IPS DF 6.9 (cell line): Measurements from ENCODE around the gene CCT8.

Source experiments
- DNase-seq: peaks from one replicate; pipeline ENCODE4 v3.0.0-alpha.2; 2013; ENCODE audit warnings: low read depth, low spot score
- H3K27ac ChIP-seq: one replicate; pipeline ENCODE4 v1.5.1; 2013; ENCODE audit warnings: low read length, control low read depth
- H3K27me3 ChIP-seq: 2 replicates; pipeline ENCODE4 v1.6.1; 2013; ENCODE audit warnings: mild to moderate bottlenecking, low read length; ENCODE audit not compliant: control insufficient read depth, insufficient read depth
- H3K36me3 ChIP-seq: 2 replicates; pipeline ENCODE4 v1.6.1; 2013; ENCODE audit warnings: low read length; ENCODE audit not compliant: control insufficient read depth, insufficient read depth
- H3K4me1 ChIP-seq: 2 replicates; pipeline ENCODE4 v1.6.1; 2013; ENCODE audit warnings: low read length; ENCODE audit not compliant: control insufficient read depth, insufficient read depth
- H3K4me3 ChIP-seq: 2 replicates; pipeline ENCODE4 v1.5.1; 2013; ENCODE audit warnings: mild to moderate bottlenecking, low read length
- H3K9me3 ChIP-seq: 2 replicates; pipeline ENCODE4 v1.6.1; 2013; ENCODE audit warnings: low read length, inconsistent platforms; ENCODE audit not compliant: control insufficient read depth, insufficient read depth
- WGBS: extraction: QIAGEN DNeasy Blood & Tissue Kit; methylation state at CpG from one replicate; pipeline ENCODE4 v1.1.7; 2013; ENCODE audit warnings: mixed read lengths, missing lambda C conversion rate; ENCODE audit not compliant: insufficient read length, insufficient coverage; 5-methylcytosine and 5-hydroxymethylcytosine counted together

Gene CCT8

GRCh38 chr21:29092102-29092959 is 18.9 kb upstream of the CCT8 start:
- Histone ChIP-seq H3K4me3 (no peak overlapping the region), H3K27ac (no peak overlapping the region), H3K4me1 (no peaks in the 10 kb centered on the region), H3K27me3 (no peaks in the 10 kb centered on the region), H3K36me3 (no peaks in the 10 kb centered on the region), H3K9me3 (no peaks in the 10 kb centered on the region)
- WGBS: no CpG with 5 or more reads among the region's 9 CpGs
- DNase-seq: no peak

GRCh38 chr21:29091033-29091432 is 17.6 kb upstream of the CCT8 start:
- DNase-seq: no peak
- H3K27ac ChIP-seq: no peak overlapping the region
- WGBS: no CpG with 5 or more reads among the region's 1 CpG
- no peaks in the 10 kb centered on the region for H3K27me3 ChIP-seq
- H3K36me3 ChIP-seq: no peaks in the 10 kb centered on the region
- no peaks in the 10 kb centered on the region for H3K9me3 ChIP-seq
- no peak overlapping the region for H3K4me3 ChIP-seq
- no peaks in the 10 kb centered on the region for H3K4me1 ChIP-seq

- Histone ChIP-seq H3K4me1 (no peaks in the 10 kb centered on the region), H3K27me3 (no peaks in the 10 kb centered on the region), H3K36me3 (no peaks in the 10 kb centered on the region), H3K9me3 (no peaks in the 10 kb centered on the region), H3K4me3 (no peak overlapping the region), H3K27ac (no peak overlapping the region)
- WGBS: no CpG with 5 or more reads among the region's 8 CpGs
- no peak for DNase-seq
Measured at GRCh38 chr21:29085106-29085752, 11.8 kb upstream of the CCT8 start.

GRCh38 chr21:29084372-29084771 is 10.9 kb upstream of the CCT8 start:
- no CpG with 5 or more reads among the region's 2 CpGs for WGBS
- H3K4me3 ChIP-seq: no peak overlapping the region
- no peaks in the 10 kb centered on the region for H3K36me3 ChIP-seq
- H3K9me3 ChIP-seq: no peaks in the 10 kb centered on the region
- no peak overlapping the region for H3K27ac ChIP-seq
- DNase-seq: no peak
- H3K27me3 ChIP-seq: no peaks in the 10 kb centered on the region
- H3K4me1 ChIP-seq: no peaks in the 10 kb centered on the region

GRCh38 chr21:29083306-29083705 is 9.9 kb upstream of the CCT8 start:
- no peaks in the 10 kb centered on the region for H3K9me3 ChIP-seq
- H3K27ac ChIP-seq: no peak overlapping the region
- WGBS: no CpG with 5 or more reads among the region's 3 CpGs

GRCh38 chr21:29082046-29082815 is 8.8 kb upstream of the CCT8 start:
- Histone ChIP-seq H3K36me3 (no peaks in the 10 kb centered on the region), H3K4me1 (no peaks in the 10 kb centered on the region), H3K9me3 (no peaks in the 10 kb centered on the region), H3K4me3 (no peak overlapping the region), H3K27ac (no peak overlapping the region), H3K27me3 (no peaks in the 10 kb centered on the region)
- no CpG with 5 or more reads among the region's 3 CpGs for WGBS
- DNase-seq: no peak

More at GRCh38 chr21:29083306-29083705, 9.9 kb upstream of the CCT8 start:
- no peak overlapping the region for H3K4me3 ChIP-seq
- H3K4me1 ChIP-seq: no peaks in the 10 kb centered on the region
- DNase-seq: no peak
- H3K27me3 ChIP-seq: no peaks in the 10 kb centered on the region
- no peaks in the 10 kb centered on the region for H3K36me3 ChIP-seq

GRCh38 chr21:29080454-29080941 is 7.0 kb upstream of the CCT8 start:
- Histone ChIP-seq H3K36me3 (no peaks in the 10 kb centered on the region), H3K9me3 (no peaks in the 10 kb centered on the region), H3K27ac (no peak overlapping the region), H3K4me1 (no peaks in the 10 kb centered on the region), H3K4me3 (no peak overlapping the region), H3K27me3 (no peaks in the 10 kb centered on the region)
- WGBS: no CpG with 5 or more reads among the region's 6 CpGs
- DNase-seq: no peak

- Histone ChIP-seq H3K9me3 (no peaks in the 10 kb centered on the region), H3K4me3 (no peak overlapping the region), H3K4me1 (no peaks in the 10 kb centered on the region), H3K27ac (no peak overlapping the region), H3K36me3 (no peaks in the 10 kb centered on the region), H3K27me3 (no peaks in the 10 kb centered on the region)
- no peak for DNase-seq
- no CpG with 5 or more reads among the region's 8 CpGs for WGBS
Measured at GRCh38 chr21:29078869-29079767, 5.7 kb upstream of the CCT8 start.

- Histone ChIP-seq H3K27me3 (no peaks in the 10 kb centered on the region), H3K27ac (no peak overlapping the region), H3K9me3 (no peaks in the 10 kb centered on the region), H3K36me3 (no peaks in the 10 kb centered on the region), H3K4me1 (no peaks in the 10 kb centered on the region), H3K4me3 (no peak overlapping the region)
- DNase-seq: no peak
- no CpG with 5 or more reads among the region's 6 CpGs for WGBS
Measured at GRCh38 chr21:29077651-29078090, 4.2 kb upstream of the CCT8 start.
